Stimulated activated CD4-positive, alpha-beta T cell treated with anti-CD3 and anti-CD28 coated beads, Interleukin-12 subunit alpha, Interleukin-12 subunit beta, amount 100 ng/mL, for 48 hours (primary cell): ENCODE data around the gene ELOVL2.

Experiments
- DNase-seq, 3 donors: peaks; one replicate each; pipeline ENCODE4 v3.0.0-alpha.2; 2020; ENCODE audit warnings: low read depth in 2 of 3, low spot score in 1 of 3

ELOVL2 gene

GRCh38 chr6:11058406-11058805 lies 14.3 kb upstream of the ELOVL2 start:
- DNase-seq, result no peak

- no peak for DNase-seq
These were observed 12.8 kb upstream of the ELOVL2 start for GRCh38 chr6:11056871-11057270.

- DNase-seq, result no peak
These were observed 11.1 kb upstream of the ELOVL2 start for GRCh38 chr6:11055127-11055627.

- no peak for DNase-seq
These were observed 10.6 kb upstream of the ELOVL2 start for GRCh38 chr6:11054722-11055121.

GRCh38 chr6:11053307-11053706 lies 9.2 kb upstream of the ELOVL2 start:
- no peak for DNase-seq

- DNase-seq, result no peak
These were observed 6.6 kb upstream of the ELOVL2 start for GRCh38 chr6:11050731-11051130.

GRCh38 chr6:11044712-11045167 lies 635 bp upstream of the ELOVL2 start:
- DNase-seq, result no peak

- DNase-seq, result no peak
These were observed 636 bp downstream of the ELOVL2 start for GRCh38 chr6:11043378-11043960.

GRCh38 chr6:11042750-11043377 lies 1.2 kb downstream of the ELOVL2 start:
- DNase-seq, result no peak

GRCh38 chr6:11042025-11042749 lies 1.9 kb downstream of the ELOVL2 start:
- no peak for DNase-seq

GRCh38 chr6:11040134-11040533 lies 4.0 kb downstream of the ELOVL2 start:
- no peak for DNase-seq

- no peak for DNase-seq
These were observed 5.1 kb downstream of the ELOVL2 start for GRCh38 chr6:11039040-11039439.

- DNase-seq, result no peak
These were observed 7.1 kb downstream of the ELOVL2 start for GRCh38 chr6:11036977-11037430.

GRCh38 chr6:11036351-11036740 lies 7.8 kb downstream of the ELOVL2 start:
- no peak for DNase-seq

- no peak for DNase-seq
These were observed 8.3 kb downstream of the ELOVL2 start for GRCh38 chr6:11035616-11036350.

- no peak for DNase-seq
These were observed 10.3 kb downstream of the ELOVL2 start for GRCh38 chr6:11033825-11034224.

- no peak for DNase-seq
These were observed 13.2 kb downstream of the ELOVL2 start for GRCh38 chr6:11030904-11031303.

GRCh38 chr6:11028959-11029358 lies 15.1 kb downstream of the ELOVL2 start:
- DNase-seq, result no peak

GRCh38 chr6:11027565-11028110 lies 16.5 kb downstream of the ELOVL2 start:
- no peak for DNase-seq

- no peak for DNase-seq
These were observed 18.0 kb downstream of the ELOVL2 start for GRCh38 chr6:11025921-11026635.

- no peak for DNase-seq
These were observed 19.0 kb downstream of the ELOVL2 start for GRCh38 chr6:11025130-11025529.
